Fibroblast of lung (primary cell): ENCODE measurements around the gene ATOSB.

Experiments
- CTCF ChIP-seq, 2 donors: IDR thresholded peaks in 1 of 2; conservative IDR thresholded peaks in 1 of 2; 1 replicate in 1 of 2; 2 replicates in 1 of 2; pipeline ENCODE4 v1.5.1; 2011 to 2012; ENCODE audit warnings: low read length in 2 of 2, control low read depth in 1 of 2, inconsistent platforms in 1 of 2, low read depth in 1 of 2, mild to moderate bottlenecking in 1 of 2
- EZH2 ChIP-seq: IDR thresholded peaks from 2 replicates; pipeline ENCODE4 v1.5.1; 2012; ENCODE audit warnings: low read length, control low read depth, mild to moderate bottlenecking; ENCODE audit errors: missing control alignments

GRCh38 chr9:35108946-35109575 lies 6.6 kb downstream of the ATOSB start:
- TF ChIP-seq EZH2: no peak
- TF ChIP-seq CTCF (conservative IDR thresholded peaks at IDR 0.05 in 1 of 2, IDR thresholded peaks at IDR 0.05 in 1 of 2; ENCODE audit: low read depth in 1 of 2, low read length in 2 of 2): no peak
